K562 (cell line): ENCODE results near the gene MTSS2.

Experiments used
- CTCF ChIP-seq, 3 experiments: IDR thresholded peaks in 2 of 3; conservative IDR thresholded peaks in 1 of 3; 2 replicates each; pipeline ENCODE4 v1.5.1; 2011 to 2012; ENCODE audit warnings: low read length in 3 of 3, mild to moderate bottlenecking in 3 of 3, control low read depth in 2 of 3, improper control_type of control experiment in 1 of 3, inconsistent platforms in 1 of 3, low read depth in 1 of 3, mixed read lengths in 1 of 3, moderate library complexity in 1 of 3; ENCODE audit not compliant: insufficient read depth in 2 of 3
- HCFC1 ChIP-seq: IDR thresholded peaks from 2 replicates; pipeline ENCODE4 v1.6.1; 2012; ENCODE audit warnings: low read depth, low read length, improper control_type of control experiment
- KLF10 ChIP-seq: fragments of 250-450 bp; sonication (Bioruptor Pico); IDR thresholded peaks from 2 replicates; pipeline ENCODE4 v1.6.1; 2021; ENCODE audit warnings: matching md5 sums
- POLR2A ChIP-seq: fragments of 450-650 bp; conservative IDR thresholded peaks from 2 replicates; pipeline ENCODE4 v1.6.1; 2016
- POLR2AphosphoS5 ChIP-seq: IDR thresholded peaks from 2 replicates; pipeline ENCODE4 v1.6.1; 2011; ENCODE audit warnings: mild to moderate bottlenecking, low read depth, low read length, moderate library complexity; ENCODE audit not compliant: control insufficient read depth, insufficient read depth
- SP1 ChIP-seq: sonication (generic); formaldehyde crosslinking; IDR thresholded peaks from 2 replicates; pipeline ENCODE4 v1.8.1; 2022; ENCODE audit warnings: mild to moderate bottlenecking, missing genetic modification reagents
- SP2 ChIP-seq: IDR thresholded peaks from 2 replicates; pipeline ENCODE4 v1.6.1; 2011; ENCODE audit warnings: mild to moderate bottlenecking, low read depth, low read length, moderate library complexity; ENCODE audit not compliant: poor library complexity, severe bottlenecking; ENCODE audit errors: extremely low read depth
- YY1 ChIP-seq, 3 experiments: IDR thresholded peaks; 2 replicates each; pipeline ENCODE4 v1.6.1; 2011; ENCODE audit warnings: low read length in 2 of 3, mild to moderate bottlenecking in 2 of 3, moderate library complexity in 2 of 3, borderline replicate concordance in 1 of 3, control low read depth in 1 of 3, low read depth in 1 of 3; ENCODE audit not compliant: insufficient read depth in 3 of 3, insufficient replicate concordance in 2 of 3, control insufficient read depth in 1 of 3, insufficient read length in 1 of 3; ENCODE audit errors: extremely low read depth in 1 of 3
- ZFX ChIP-seq: sonication (generic); formaldehyde crosslinking; IDR thresholded peaks from 2 replicates; pipeline ENCODE4 v1.8.0; 2022; ENCODE audit warnings: mild to moderate bottlenecking, missing genetic modification reagents, moderate library complexity

GRCh38 chr16:70696952-70697593, 11.2 kb upstream of the MTSS2 start:
- TF ChIP-seq POLR2A, result no peak
- TF ChIP-seq YY1 (IDR thresholded peaks at IDR 0.05; ENCODE audit: borderline replicate concordance in 1 of 3, control insufficient read depth in 1 of 3, extremely low read depth in 1 of 3, insufficient read depth in 3 of 3, insufficient read length in 1 of 3, insufficient replicate concordance in 2 of 3, low read depth in 1 of 3, low read length in 2 of 3), result no peak
- TF ChIP-seq SP2, result no peak
- no peak for TF ChIP-seq HCFC1
- no peak for TF ChIP-seq ZFX (CRISPR knock-in tag)
- TF ChIP-seq KLF10, result no peak
- no peak for TF ChIP-seq SP1
- TF ChIP-seq CTCF (IDR thresholded peaks at IDR 0.05 in 2 of 3, conservative IDR thresholded peaks at IDR 0.05 in 1 of 3; ENCODE audit: insufficient read depth in 2 of 3, low read depth in 1 of 3, low read length in 3 of 3), result no peak
- TF ChIP-seq POLR2AphosphoS5, result no peak
